ENCODE data around the gene RSPO4.

DNA sequence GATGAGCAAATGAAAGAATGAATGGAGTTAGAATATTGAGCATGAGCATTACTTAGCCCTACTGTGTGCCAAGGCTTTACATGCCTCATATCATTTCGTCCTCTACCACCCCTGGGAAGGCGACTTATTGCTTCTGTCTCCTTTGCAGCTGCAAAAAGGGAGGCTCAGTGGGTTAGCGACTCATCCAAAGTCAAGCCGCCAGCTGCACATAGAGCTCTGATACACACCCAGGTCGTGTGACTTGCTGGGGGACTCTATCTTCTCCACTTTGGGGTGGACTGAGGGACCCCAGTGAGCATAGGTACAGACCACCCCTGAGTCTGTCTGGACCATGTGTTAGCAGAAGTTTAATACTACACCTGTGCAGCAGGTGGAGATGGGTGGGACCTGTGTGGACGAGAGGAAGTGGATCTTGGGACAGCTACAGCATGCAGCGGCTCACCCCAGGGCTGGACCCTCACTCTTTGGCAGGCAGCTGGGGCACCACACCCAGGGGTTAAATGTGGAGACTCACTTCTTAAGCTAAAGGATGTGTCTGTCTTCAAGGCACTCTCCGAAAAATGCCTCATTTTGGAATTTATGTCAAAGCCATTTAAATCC lies 49.8 kb downstream of the RSPO4 start:
- TF ChIP-seq, protein P1, sequence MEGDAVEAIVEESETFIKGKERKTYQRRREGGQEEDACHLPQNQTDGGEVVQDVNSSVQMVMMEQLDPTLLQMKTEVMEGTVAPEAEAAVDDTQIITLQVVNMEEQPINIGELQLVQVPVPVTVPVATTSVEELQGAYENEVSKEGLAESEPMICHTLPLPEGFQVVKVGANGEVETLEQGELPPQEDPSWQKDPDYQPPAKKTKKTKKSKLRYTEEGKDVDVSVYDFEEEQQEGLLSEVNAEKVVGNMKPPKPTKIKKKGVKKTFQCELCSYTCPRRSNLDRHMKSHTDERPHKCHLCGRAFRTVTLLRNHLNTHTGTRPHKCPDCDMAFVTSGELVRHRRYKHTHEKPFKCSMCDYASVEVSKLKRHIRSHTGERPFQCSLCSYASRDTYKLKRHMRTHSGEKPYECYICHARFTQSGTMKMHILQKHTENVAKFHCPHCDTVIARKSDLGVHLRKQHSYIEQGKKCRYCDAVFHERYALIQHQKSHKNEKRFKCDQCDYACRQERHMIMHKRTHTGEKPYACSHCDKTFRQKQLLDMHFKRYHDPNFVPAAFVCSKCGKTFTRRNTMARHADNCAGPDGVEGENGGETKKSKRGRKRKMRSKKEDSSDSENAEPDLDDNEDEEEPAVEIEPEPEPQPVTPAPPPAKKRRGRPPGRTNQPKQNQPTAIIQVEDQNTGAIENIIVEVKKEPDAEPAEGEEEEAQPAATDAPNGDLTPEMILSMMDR (IDR thresholded peaks at IDR 0.05; ENCODE audit: insufficient read depth, low read length, poor library complexity, severe bottlenecking) = no peak
- no peak for TF ChIP-seq EZH2phosphoT487 (conservative IDR thresholded peaks at IDR 0.05; ENCODE audit: low read length)
